Heart left ventricle (tissue), 13 donors: ENCODE data around the gene STAP2.

Experiments used
- POLR2A ChIP-seq, 2 donors: fragments of 450-650 bp; IDR thresholded peaks; one replicate each; pipeline ENCODE4 v1.6.1; 2017; ENCODE audit warnings: antibody characterized with exemption in 2 of 2, mild to moderate bottlenecking in 2 of 2, moderate library complexity in 2 of 2
- TF ChIP-seq, protein P1 (sequence below), 12 donors: fragments of 200-600 bp; sonication (generic) in 4 of 12; IDR thresholded peaks; one replicate each; pipeline versions ENCODE4 v1.5.0 to v1.8.0; 2018 to 2022; ENCODE audit warnings: antibody characterized with exemption in 12 of 12, mild to moderate bottlenecking in 5 of 12
- donor health status: ischemic (EF 13 %, LVEDD 7.1; RV severe dilation, severe dysfunction).
- donor health status: DM: no; HTN: yes; CAD: no.
- donor health status: DM: no; HTN: no; CAD: no.
- donor health status: ischemic (EF 25% LVEDD 6.9; RV normal size, moderate dysfunction).
- donor health status: ischemic (EF 25% LVEDD 5.7; RV mildly dilated, moderate dysfunction).
- donor health status: ischemic (EF 35%, LVEDD 5.7; RV mildly dilated, moderate dysfunction).
- donor health status: nonischemic (EF 11% LVEDD 7.7; RV severe dilation, severe dysfunction).
- donor health status: DM: yes; HTN: yes; CAD: no.
- donor health status: PGD.
- donor health status: ischemic (EF 29% LVEDD 5.4; RV normal size, mild dysfunction).
- donor health status: nonischemic (EF 23%, LVEDD 6.1; RV moderate dilation, normal function).

DNA sequence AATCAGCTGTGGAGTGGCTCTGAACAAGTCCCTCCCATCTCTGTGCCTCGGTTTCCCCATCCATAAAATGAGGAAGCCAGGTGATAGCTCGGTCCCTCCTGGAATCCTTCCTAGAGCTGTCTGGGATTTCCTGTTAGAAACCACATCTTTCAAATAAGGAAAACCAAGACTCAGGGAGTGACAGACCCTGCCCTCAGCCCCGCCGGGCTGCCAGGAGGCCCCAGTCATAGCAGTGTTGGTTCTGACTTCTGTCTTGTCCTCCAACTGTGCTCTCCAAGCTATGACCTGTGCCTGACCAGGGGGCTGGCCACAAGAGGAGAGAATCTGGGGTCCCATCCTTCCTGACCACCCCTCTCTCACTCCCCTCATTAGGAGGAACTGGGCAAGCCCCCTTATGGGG is 60.6 kb downstream of the STAP2 start:
- TF ChIP-seq, protein P1, sequence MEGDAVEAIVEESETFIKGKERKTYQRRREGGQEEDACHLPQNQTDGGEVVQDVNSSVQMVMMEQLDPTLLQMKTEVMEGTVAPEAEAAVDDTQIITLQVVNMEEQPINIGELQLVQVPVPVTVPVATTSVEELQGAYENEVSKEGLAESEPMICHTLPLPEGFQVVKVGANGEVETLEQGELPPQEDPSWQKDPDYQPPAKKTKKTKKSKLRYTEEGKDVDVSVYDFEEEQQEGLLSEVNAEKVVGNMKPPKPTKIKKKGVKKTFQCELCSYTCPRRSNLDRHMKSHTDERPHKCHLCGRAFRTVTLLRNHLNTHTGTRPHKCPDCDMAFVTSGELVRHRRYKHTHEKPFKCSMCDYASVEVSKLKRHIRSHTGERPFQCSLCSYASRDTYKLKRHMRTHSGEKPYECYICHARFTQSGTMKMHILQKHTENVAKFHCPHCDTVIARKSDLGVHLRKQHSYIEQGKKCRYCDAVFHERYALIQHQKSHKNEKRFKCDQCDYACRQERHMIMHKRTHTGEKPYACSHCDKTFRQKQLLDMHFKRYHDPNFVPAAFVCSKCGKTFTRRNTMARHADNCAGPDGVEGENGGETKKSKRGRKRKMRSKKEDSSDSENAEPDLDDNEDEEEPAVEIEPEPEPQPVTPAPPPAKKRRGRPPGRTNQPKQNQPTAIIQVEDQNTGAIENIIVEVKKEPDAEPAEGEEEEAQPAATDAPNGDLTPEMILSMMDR (IDR thresholded peaks at IDR 0.05): no peak
- no peak for TF ChIP-seq POLR2A (IDR thresholded peaks at IDR 0.05)
